ENCODE measurements around the gene SLC26A9. TPM values are rescaled to one million over a fixed set of nuclear protein-coding genes. Genes with fewer than 3 reads are reported as not detected.

The SLC26A9 gene
- total and polyA plus RNA-seq, 9 of the 15 experiments (the other 6 are each of a cell fraction or from before 2014, with no cell fraction given): 0.03 TPM; not detected in 8

GRCh38 chr1:205945069-205945468, 1.8 kb upstream of the SLC26A9 start (continued):
- TF ChIP-seq JUND (IDR thresholded peaks at IDR 0.05; ENCODE audit: borderline replicate concordance, low read depth, low read length) (peak; percentile 90), JUND (tag; IDR thresholded peaks at IDR 0.05; ENCODE audit: borderline replicate concordance, low read depth, low read length) (peak; percentile 88; the same call in 2 of the 3 replicates), MECOM (CRISPR knock-in tag; IDR thresholded peaks at IDR 0.05) (0 out of 2 replicates have a peak, but pooled peaks have one; percentile 11), CTBP1 (IDR thresholded peaks at IDR 0.05; ENCODE audit: borderline replicate concordance) (0 out of 2 replicates have a peak, but pooled peaks have one; percentile 64), ZNF274 (IDR thresholded peaks at IDR 0.05; ENCODE audit: borderline replicate concordance, low read depth, low read length) (no peak), SMAD3 (CRISPR knock-in tag; conservative IDR thresholded peaks at IDR 0.05) (no peak), ZNF436 (CRISPR knock-in tag; IDR thresholded peaks at IDR 0.05) (no peak), HMBOX1 (IDR thresholded peaks at IDR 0.05) (no peak)

GRCh38 chr1:205944525-205944924, 1.3 kb upstream of the SLC26A9 start:
- no peaks in the 10 kb centered on the region for H3K9me1 ChIP-seq (ENCODE audit: control insufficient read depth, insufficient read depth, low read length)
- intact Hi-C loops (cut with micrococcal nuclease): no loop called here
- BruUV-seq (replicated peaks): no TSS peak
- peaks cover 31% of the 10 kb centered on the region for H4K20me1 ChIP-seq (replicated peaks; ENCODE audit: control insufficient read depth, insufficient read depth, low read length)
- H3K27ac ChIP-seq (ENCODE audit: extremely low read depth, low read depth, low read length): no peak overlapping the region
- no peak overlapping the region for H3K4me3 ChIP-seq
- no peaks in the 10 kb centered on the region for H3K79me2 ChIP-seq (ENCODE audit: control insufficient read depth, insufficient read depth, low read length)
- 0% methylated on average over 4 of the region's 4 CpGs for WGBS (ENCODE audit: insufficient coverage, low coverage, missing lambda C conversion rate)
- FAIRE-seq: no peak
- H3K4me1 ChIP-seq (replicated peaks in 1 of 2; ENCODE audit: control insufficient read depth in 2 of 2, insufficient read depth in 2 of 2, low read length in 2 of 2): peaks cover 7 to 10% of the 10 kb centered on the region in 2 experiments
- in situ Hi-C loops (cut with MboI): no loop called here
- ChIA-PET CTCF (ENCODE audit: low intra/inter-chr PET ratio) (interaction anchor here (0.6 kb wide), 1 partner anchor 32 kb away, joined by 3 read pairs; no protein-coding TSS in a partner anchor), POLR2A (no interaction called here)
- no peaks in the 10 kb centered on the region for H3K9me3 ChIP-seq (replicated peaks; ENCODE audit: control insufficient read depth, insufficient read depth, low read depth, low read length)
- H3K9ac ChIP-seq (ENCODE audit: insufficient read depth in 1 of 2, low read depth in 2 of 2, low read length in 2 of 2): no peak overlapping the region
- no peak overlapping the region for H3K4me2 ChIP-seq (ENCODE audit: insufficient read depth, low read length)
- ATAC-seq: no peak
- H3K27me3 ChIP-seq (ENCODE audit: control insufficient read depth in 2 of 2, insufficient read depth in 2 of 2, low read length in 2 of 2): peaks cover 34 to 73% of the 10 kb centered on the region in 2 experiments
- H3K36me3 ChIP-seq (ENCODE audit: control insufficient read depth, insufficient read depth, low read length): no peaks in the 10 kb centered on the region
- DNase-seq (ENCODE audit: extremely low read depth in 1 of 4, low spot score in 3 of 4): no peak
- no peak overlapping the region for H2AFZ ChIP-seq (ENCODE audit: low read depth, low read length)
- TF ChIP-seq HDAC8 (tag; IDR thresholded peaks at IDR 0.05) (no peak), ZNF23 (CRISPR knock-in tag; IDR thresholded peaks at IDR 0.05) (no peak), ATF2 (CRISPR knock-in tag; IDR thresholded peaks at IDR 0.05) (no peak), ZNF785 (CRISPR knock-in tag; IDR thresholded peaks at IDR 0.05) (no peak), L3MBTL2 (IDR thresholded peaks at IDR 0.05) (no peak), ZBTB26 (CRISPR knock-in tag; IDR thresholded peaks at IDR 0.05) (no peak), CTCFL (IDR thresholded peaks at IDR 0.05; ENCODE audit: borderline replicate concordance, insufficient read depth, low read depth, low read length, poor library complexity, severe bottlenecking) (no peak), ZNF717 (CRISPR knock-in tag; IDR thresholded peaks at IDR 0.05) (no peak), MAFG (tag; conservative IDR thresholded peaks at IDR 0.05) (no peak), ATF1 (CRISPR knock-in tag; IDR thresholded peaks at IDR 0.05) (no peak), ATF1 (tag; IDR thresholded peaks at IDR 0.05) (no peak)
